NCI-H1417 (cell line): Measurements from ENCODE around the gene GPR146.
A peak's percentile ranks its signal among the peaks of the same experiment; 100 is the strongest.

Experiments
- DNase-seq, 3 experiments: peaks; one replicate each; lab custom pipeline; 2025; lab: John Stamatoyannopoulos, UW

The GPR146 gene

GRCh38 chr7:1011297-1012003, 32.9 kb upstream of the GPR146 start:
- no peak for DNase-seq

GRCh38 chr7:1012004-1012715, 32.2 kb upstream of the GPR146 start:
- DNase-seq = no peak

GRCh38 chr7:1012716-1013095, 31.6 kb upstream of the GPR146 start:
- no peak for DNase-seq

GRCh38 chr7:1013581-1013980, 30.8 kb upstream of the GPR146 start:
- DNase-seq = no peak

GRCh38 chr7:1014681-1015080, 29.7 kb upstream of the GPR146 start:
- DNase-seq = no peak

- DNase-seq = peak in 2 of 3 experiments; percentile 31 to 42
Observed at GRCh38 chr7:1015196-1016121, 28.9 kb upstream of the GPR146 start.

- no peak for DNase-seq
Observed at GRCh38 chr7:1016577-1017531, 27.5 kb upstream of the GPR146 start.

- no peak for DNase-seq
Observed at GRCh38 chr7:1017586-1018333, 26.6 kb upstream of the GPR146 start.

GRCh38 chr7:1018334-1018695, 26.0 kb upstream of the GPR146 start:
- no peak for DNase-seq

GRCh38 chr7:1019255-1019785, 25.0 kb upstream of the GPR146 start:
- DNase-seq = no peak

- DNase-seq = no peak
Observed at GRCh38 chr7:1019789-1020610, 24.3 kb upstream of the GPR146 start.

GRCh38 chr7:1020849-1021251, 23.5 kb upstream of the GPR146 start:
- no peak for DNase-seq

GRCh38 chr7:1021366-1021765, 23.0 kb upstream of the GPR146 start:
- no peak for DNase-seq

- no peak for DNase-seq
Observed at GRCh38 chr7:1021931-1022330, 22.4 kb upstream of the GPR146 start.

- no peak for DNase-seq
Observed at GRCh38 chr7:1022356-1022755, 22.0 kb upstream of the GPR146 start.

- DNase-seq = no peak
Observed at GRCh38 chr7:1022801-1023465, 21.4 kb upstream of the GPR146 start.

- DNase-seq = peak; percentile 9 to 73 (median 61)
Observed at GRCh38 chr7:1024331-1024841, 20.0 kb upstream of the GPR146 start.

GRCh38 chr7:1024876-1025742, 19.2 kb upstream of the GPR146 start:
- no peak for DNase-seq
